HG03439 (cell line): ENCODE results near the gene CEACAM19.
"Not testable (repeated sequence)": the region's sequence is repeated elsewhere in the genome, so short reads cannot be mapped to it uniquely, and the experiment has no call there.

Source experiments
- ATAC-seq: cut with Tn5 transposase; IDR thresholded peaks from one replicate; pipeline ENCODE4 v1.9.1; 2021; ENCODE audit warnings: mild to moderate bottlenecking, moderate library complexity; ENCODE audit not compliant: unreplicated experiment

The CEACAM19 gene

GRCh38 chr19:44720396-44720795, 49.1 kb downstream of the CEACAM19 start:
- ATAC-seq: not testable (repeated sequence)

- no peak for ATAC-seq
These were observed 49.7 kb downstream of the CEACAM19 start for GRCh38 chr19:44720945-44721344.

DNA sequence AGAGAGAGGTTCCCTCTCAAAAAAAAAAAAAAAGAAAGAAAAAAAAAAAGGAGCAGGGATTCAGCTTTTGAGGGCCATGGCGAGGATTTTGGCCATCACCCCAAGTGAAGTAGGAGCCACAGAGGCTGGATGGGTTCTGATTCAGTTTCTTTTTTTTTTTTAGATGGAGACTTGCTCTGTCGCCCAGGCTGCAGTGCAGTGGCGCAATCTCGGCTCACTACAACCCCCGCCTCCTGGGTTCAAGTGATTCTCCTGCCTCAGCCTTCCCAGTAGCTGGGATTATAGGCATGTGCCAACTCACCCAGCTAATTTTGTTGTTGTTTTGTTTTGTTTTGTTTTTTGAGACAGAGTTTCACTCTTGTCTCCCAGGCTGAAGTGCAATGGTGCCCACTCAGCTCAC, 50.1 kb downstream of the CEACAM19 start:
- not testable (repeated sequence) for ATAC-seq

GRCh38 chr19:44722131-44723121, 51.1 kb downstream of the CEACAM19 start:
- ATAC-seq: no peak

DNA sequence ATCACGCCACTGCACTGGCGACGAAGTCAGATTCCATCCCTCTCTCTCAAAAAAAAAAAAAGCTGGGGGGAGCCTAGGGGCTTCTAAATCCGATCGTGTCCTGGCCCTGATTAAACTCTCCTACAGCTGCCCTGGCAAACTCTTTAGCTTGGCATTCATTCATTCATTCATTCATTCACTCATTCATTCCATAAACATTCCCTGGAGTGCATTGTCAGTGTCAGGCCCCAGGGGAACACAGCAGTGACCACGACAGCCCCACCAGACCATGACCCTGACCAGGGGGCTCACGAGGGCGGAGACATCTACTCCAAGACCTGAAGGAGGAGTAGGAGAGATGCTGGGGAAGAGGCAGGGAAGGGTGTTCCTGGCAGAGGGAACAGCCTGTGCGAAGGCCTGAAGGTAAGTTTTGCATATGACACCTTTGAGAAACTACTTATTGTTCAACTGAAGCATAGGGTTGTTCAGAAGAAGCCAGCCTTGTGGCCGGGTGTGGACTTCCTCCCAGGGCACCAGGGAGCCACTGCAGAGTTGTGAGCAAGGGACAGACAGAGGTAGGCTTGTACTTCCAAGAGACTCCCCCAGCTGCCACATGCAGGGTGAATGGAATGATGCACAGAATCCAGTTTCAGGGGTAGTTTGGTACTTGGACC, 52.1 kb downstream of the CEACAM19 start:
- ATAC-seq: peak; percentile 15

DNA sequence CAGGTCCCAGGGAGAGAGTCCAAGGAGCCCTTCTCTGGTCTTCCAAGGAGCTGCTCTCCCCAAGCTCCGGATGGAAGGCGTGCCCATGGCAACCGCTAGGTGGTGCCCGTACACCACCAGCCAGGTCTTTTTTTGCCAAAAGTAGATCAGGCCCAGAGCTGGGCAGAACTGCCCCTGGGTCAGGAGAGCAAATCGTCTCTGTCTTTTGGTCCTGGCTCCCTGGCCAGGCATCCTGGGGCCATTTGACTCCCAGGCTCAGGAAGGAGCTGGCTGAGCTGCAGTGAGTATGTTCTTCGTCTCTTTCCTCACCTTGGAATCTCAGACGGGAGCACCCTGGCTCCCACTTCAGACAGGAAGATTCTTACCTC, 52.7 kb downstream of the CEACAM19 start:
- peak; percentile 61 for ATAC-seq

GRCh38 chr19:44725251-44725650, 54.0 kb downstream of the CEACAM19 start:
- ATAC-seq: no peak

DNA sequence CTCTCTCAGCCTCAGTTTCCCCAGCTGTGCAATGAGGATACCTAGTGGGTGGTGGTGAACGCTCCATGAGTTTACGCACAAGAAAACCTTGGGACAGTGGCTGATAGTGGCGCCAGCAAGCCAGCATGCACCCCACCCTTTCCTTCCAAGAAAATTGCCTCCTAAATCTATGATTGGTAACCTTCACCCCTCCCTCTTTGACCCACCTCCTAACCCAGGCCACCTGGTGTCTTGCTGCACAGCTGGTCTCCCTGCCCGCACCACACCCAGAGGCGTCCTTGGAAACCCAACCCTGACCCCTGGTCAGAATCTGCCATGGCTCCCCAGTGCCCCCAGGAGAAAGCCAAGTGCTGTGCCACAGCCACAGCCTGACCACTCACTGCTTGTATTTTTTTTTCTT, 54.4 kb downstream of the CEACAM19 start:
- no peak for ATAC-seq

- no peak for ATAC-seq
These were observed 55.2 kb downstream of the CEACAM19 start for GRCh38 chr19:44726465-44726864.

DNA sequence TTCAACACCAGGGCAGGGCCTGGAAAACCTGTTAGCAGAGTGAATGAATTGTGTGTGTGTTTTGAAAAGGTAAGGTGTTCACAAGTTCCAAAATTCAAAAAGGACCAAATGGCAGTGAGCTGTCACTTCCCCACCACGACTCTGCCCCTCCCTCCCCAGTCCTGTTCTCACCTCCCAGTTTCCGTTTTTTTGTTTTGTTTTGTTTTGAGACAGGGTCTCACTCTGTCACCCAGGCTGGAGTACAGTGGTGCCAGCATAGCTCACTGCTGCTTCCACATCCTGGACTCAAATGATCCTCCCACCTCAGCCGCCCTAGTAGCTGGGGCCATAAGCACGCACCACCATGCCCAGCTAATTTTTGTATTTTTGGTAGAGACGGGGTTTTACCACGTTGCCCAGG, 56.9 kb downstream of the CEACAM19 start:
- no peak for ATAC-seq

GRCh38 chr19:44729516-44730033, 58.3 kb downstream of the CEACAM19 start:
- ATAC-seq: no peak

DNA sequence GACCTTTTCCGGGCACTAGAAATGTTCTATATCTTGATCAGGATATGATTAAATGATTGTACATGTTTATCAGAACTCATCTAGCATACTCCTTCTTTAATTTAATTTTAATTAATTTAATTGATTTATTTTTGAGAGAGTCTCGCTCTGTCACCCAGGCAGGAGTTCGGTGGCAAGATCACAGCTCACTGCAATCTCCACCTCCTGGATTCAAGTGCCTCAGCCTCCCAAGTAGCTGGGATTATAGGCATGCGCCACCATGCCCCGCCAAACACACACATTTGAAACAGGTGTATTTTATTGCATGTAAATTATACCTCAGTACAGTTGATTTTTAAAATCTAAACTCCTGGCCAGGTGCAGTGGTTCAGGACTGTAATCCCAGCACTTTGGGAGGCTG, 59.8 kb downstream of the CEACAM19 start:
- no peak for ATAC-seq

DNA sequence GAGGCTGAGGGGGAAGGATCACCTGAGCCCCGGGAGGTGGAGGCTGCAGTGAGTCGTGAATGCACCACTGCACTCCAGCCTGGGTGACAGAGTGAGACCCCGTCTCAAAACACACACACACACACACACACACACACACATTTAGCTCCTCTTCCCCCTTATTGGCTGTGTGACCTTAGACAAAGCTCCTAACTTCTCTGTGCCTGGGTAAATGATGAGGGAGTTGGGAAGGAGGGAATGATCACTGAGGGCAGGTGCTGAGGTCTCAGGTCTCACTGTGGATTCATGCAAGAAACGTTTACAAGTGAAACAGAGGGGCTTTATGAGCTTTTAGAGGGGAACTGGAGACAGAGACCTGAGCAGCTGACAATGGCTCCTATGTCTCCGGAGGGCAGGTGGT, 60.3 kb downstream of the CEACAM19 start:
- ATAC-seq: no peak

DNA sequence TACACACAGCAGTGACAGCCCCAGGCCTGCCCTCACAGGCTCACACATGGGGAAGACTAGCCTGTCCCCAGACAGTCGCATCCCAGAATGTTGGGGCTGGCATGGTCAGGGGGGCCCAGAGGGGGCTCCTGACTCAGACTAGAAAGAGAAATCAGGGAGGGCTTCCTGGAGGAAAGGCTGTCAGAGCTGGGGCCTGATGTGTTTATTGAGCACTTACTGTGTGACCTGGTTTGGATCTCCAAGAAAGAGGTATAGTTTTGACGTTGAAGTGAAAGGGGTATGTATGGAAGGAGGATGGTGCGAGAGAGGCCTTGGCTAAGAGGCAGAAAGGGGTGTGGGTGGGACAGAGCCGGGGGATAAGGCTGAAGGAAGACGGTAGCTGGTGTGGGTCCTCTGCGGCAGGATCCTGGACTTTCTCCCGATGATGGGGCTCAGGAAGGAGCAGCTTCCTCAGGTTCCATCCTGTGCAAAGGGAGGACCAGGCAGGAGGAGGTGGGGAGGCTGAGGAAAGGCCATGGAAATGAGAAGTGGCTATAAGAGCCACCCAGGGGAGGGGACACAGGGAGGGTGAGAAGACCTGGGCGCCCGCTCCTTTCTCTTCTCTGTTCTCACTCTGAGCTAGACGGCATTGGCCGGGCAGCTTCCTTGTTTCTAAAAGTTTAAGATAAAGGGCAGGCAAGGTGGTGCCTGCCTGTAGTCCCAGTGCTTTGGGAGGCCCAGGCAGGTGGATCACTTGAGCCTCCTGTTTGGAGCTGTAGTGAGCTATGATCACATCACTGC, 61.1 kb downstream of the CEACAM19 start:
- ATAC-seq: no peak
